H1 (cell line): ENCODE results near the gene DIABLO. TPM values are rescaled to one million over a fixed set of nuclear protein-coding genes. Genes with fewer than 3 reads are reported as not detected.

Source experiments
- CTCF ChIP-seq, 3 experiments: IDR thresholded peaks; 1 replicate in 2 of 3; 2 replicates in 1 of 3; pipeline versions ENCODE4 v1.5.1 to v1.6.1; 2011; ENCODE audit warnings: low read length in 3 of 3, mild to moderate bottlenecking in 3 of 3, inconsistent platforms in 2 of 3, low read depth in 1 of 3, moderate library complexity in 1 of 3; ENCODE audit not compliant: insufficient read depth in 1 of 3; ENCODE audit errors: control extremely low read depth in 1 of 3
- TBP ChIP-seq: IDR thresholded peaks from 2 replicates; pipeline ENCODE4 v1.6.1; 2011; ENCODE audit warnings: low read depth, low read length, improper control_type of control experiment
- TEAD4 ChIP-seq: IDR thresholded peaks from 2 replicates; pipeline ENCODE4 v1.6.1; 2012; ENCODE audit warnings: low read depth, low read length, inconsistent platforms, mixed read lengths
- YY1 ChIP-seq: IDR thresholded peaks from 2 replicates; pipeline ENCODE4 v1.6.1; 2011; ENCODE audit warnings: low read depth, mild to moderate bottlenecking, low read length
- polyA plus RNA-seq, 7 experiments: library from polyadenylated mRNA; depleted of rRNA in 3 of 7; stranded (reverse) in 5 of 7; unstranded in 2 of 7; fragments of >200 nt in 5 of 7; fragments of 200-250 nt in 2 of 7; gene quantifications; 1 replicate in 5 of 7; 2 replicates in 1 of 7; 4 replicates in 1 of 7; pipeline versions ENCODE4 v1.2.1 to v1.2.3, GENCODE V29; 2011 to 2013; ENCODE audit warnings: missing spikeins in 2 of 7, mixed read lengths in 2 of 7
- total RNA-seq: library from RNA; stranded (reverse); fragmentation: NEBNext Ultra II Directional; extraction: Animal tissue kit (Norgen Biotek cat#: 25700); gene quantifications from 2 replicates; pipeline ENCODE4 v1.2.1, GENCODE V29; 2021

DIABLO gene
- total and polyA plus RNA-seq, 2 of the 8 experiments (the other 6 are each of a cell fraction or from before 2014, with no cell fraction given) = 65.2 to 68.3 TPM

- no peak for TF ChIP-seq CTCF (IDR thresholded peaks at IDR 0.05; ENCODE audit: control extremely low read depth in 1 of 3, insufficient read depth in 1 of 3, low read depth in 1 of 3, low read length in 3 of 3)
- TF ChIP-seq TEAD4 = no peak
- TF ChIP-seq TBP = no peak
- TF ChIP-seq YY1 = no peak
Measured at GRCh38 chr12:122275459-122275858, 49.6 kb upstream of the DIABLO start (continued).
